IgD-negative memory B cell (primary cell): ENCODE data around the gene C1orf232. TPM values are rescaled to one million over a fixed set of nuclear protein-coding genes. Genes with fewer than 3 reads are reported as not detected.

Experiments used
- H3K27ac Mint-ChIP-seq, 3 donors: one replicate each; pipeline ENCODE4 v1.8.0; 2020 to 2022; ENCODE audit warnings: mild to moderate bottlenecking in 3 of 3, mixed read lengths in 3 of 3, moderate library complexity in 1 of 3
- H3K27me3 Mint-ChIP-seq: one replicate; pipeline ENCODE4 v1.8.0; 2021; ENCODE audit warnings: mixed read lengths
- H3K36me3 Mint-ChIP-seq: one replicate; pipeline ENCODE4 v1.8.0; 2020; ENCODE audit warnings: mild to moderate bottlenecking, mixed read lengths
- H3K4me1 Mint-ChIP-seq, 3 donors: one replicate each; pipeline ENCODE4 v1.8.0; 2020 to 2022; ENCODE audit warnings: mixed read lengths in 3 of 3, mild to moderate bottlenecking in 1 of 3
- H3K4me3 Mint-ChIP-seq, 4 donors: one replicate each; pipeline ENCODE4 v1.8.0; 2020 to 2022; ENCODE audit warnings: mild to moderate bottlenecking in 4 of 4, mixed read lengths in 4 of 4, moderate library complexity in 3 of 4
- H3K9me3 Mint-ChIP-seq, 3 donors: one replicate each; pipeline ENCODE4 v1.8.0; 2020 to 2021; ENCODE audit warnings: mixed read lengths in 3 of 3, mild to moderate bottlenecking in 1 of 3
- polyA plus RNA-seq: library from polyadenylated mRNA; unstranded; fragments of 300-500 nt; fragmentation: Illumina TruSeq; gene quantifications from one replicate; pipeline ENCODE4 v1.2.3, GENCODE V29; 2021

C1orf232 gene
- polyA plus RNA-seq, 1 donor from 2014 or later = not detected

DNA sequence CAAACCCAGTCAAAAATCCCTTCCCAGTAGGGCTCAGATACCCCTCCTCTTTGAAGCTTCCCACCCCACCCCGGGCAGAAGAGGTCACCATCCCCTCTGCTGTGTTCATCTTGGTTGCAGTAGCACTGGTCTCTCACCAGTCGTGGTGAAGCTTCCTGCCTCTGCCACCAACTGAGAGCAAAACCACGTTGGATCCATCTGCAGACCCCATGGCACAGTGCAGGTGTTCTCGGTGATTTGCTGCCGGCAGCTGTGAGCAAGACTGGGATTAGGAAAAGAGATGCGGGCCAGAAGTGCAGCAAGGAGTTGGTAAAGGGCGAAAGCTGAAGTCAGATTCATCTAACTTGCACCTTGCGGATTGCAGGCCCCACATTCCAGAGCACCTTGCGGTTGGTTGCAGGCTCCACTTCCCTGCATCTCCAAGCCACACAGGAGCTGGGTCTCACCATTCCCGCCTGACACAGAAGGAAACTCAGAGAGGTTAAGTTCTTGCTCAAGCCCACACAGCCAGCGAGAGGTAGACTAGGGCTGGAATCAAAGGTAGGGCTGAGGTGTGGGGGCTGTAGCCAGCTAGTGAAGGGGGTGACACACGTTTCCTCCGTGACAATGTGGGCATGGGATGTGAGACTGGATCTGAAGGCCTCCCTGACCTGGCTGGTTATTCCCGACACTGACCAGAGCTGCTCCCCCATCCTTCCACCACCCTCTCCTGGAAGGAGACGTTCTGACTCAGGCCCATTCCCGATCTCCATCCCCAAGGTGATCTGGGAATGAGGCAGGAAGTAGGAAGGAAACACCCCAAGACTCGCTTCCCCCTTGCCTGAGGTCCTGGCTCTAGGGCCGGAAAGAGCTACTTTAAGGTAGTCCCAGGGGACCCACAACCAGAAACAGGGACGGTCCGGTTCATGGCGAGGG, 13.1 kb downstream of the C1orf232 start:
- H3K4me3 Mint-ChIP-seq = peak overlapping the region in 1 of 4 donors; percentile 58
- no peaks in the 10 kb centered on the region for H3K9me3 Mint-ChIP-seq
- H3K27ac Mint-ChIP-seq = no peak overlapping the region
- peaks cover 33% of the 10 kb centered on the region for H3K27me3 Mint-ChIP-seq
- peaks cover 2% of the 10 kb centered on the region for H3K36me3 Mint-ChIP-seq
- H3K4me1 Mint-ChIP-seq = no peaks in the 10 kb centered on the region

GRCh38 chr1:26154750-26155149, 14.0 kb downstream of the C1orf232 start:
- H3K27ac Mint-ChIP-seq = no peak overlapping the region
- no peak overlapping the region for H3K4me3 Mint-ChIP-seq
- H3K4me1 Mint-ChIP-seq = no peaks in the 10 kb centered on the region
- H3K36me3 Mint-ChIP-seq = peaks cover 2% of the 10 kb centered on the region
- no peaks in the 10 kb centered on the region for H3K9me3 Mint-ChIP-seq
- peaks cover 30% of the 10 kb centered on the region for H3K27me3 Mint-ChIP-seq

DNA sequence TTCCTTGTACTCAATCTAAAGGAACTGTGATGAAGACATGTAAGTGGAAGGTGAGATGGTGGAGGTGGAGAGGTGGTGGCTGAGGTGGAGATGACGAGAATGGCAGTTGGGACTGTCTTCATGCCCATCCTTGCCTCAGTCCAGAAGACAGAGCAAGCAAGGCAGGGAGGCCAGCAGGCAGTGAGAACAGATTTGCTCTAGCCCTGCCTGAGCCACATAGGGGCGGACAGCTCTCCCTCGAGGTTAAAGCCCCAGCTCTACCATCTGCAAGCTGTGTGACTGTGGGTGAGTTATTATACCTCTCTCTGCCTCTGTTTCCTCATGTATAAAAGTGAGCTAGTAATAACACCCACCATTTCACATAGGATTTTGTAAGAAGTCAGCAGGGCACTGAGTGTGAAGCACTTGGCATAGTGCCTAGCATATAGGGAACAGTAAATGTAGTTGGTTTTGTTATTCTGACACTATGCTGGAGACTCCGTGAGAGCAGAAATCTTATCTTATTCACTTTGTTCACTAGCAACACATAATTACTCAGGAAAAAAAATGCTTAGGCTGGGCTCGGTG, 14.7 kb downstream of the C1orf232 start:
- no peaks in the 10 kb centered on the region for H3K4me1 Mint-ChIP-seq
- H3K9me3 Mint-ChIP-seq = no peaks in the 10 kb centered on the region
- peaks cover 29% of the 10 kb centered on the region for H3K27me3 Mint-ChIP-seq
- H3K4me3 Mint-ChIP-seq = peak overlapping the region in 1 of 4 donors; percentile 10
- H3K36me3 Mint-ChIP-seq = peaks cover 2% of the 10 kb centered on the region
- H3K27ac Mint-ChIP-seq = peak overlapping the region in 1 of 3 donors; percentile 59

- no peaks in the 10 kb centered on the region for H3K36me3 Mint-ChIP-seq
- H3K4me1 Mint-ChIP-seq = peaks cover 2 to 5% (median 3%) of the 10 kb centered on the region in 3 donors
- peaks cover 21% of the 10 kb centered on the region for H3K27me3 Mint-ChIP-seq
- H3K9me3 Mint-ChIP-seq = no peaks in the 10 kb centered on the region
- H3K27ac Mint-ChIP-seq = no peak overlapping the region
- no peak overlapping the region for H3K4me3 Mint-ChIP-seq
These were observed 19.9 kb downstream of the C1orf232 start for GRCh38 chr1:26148887-26149286.

DNA sequence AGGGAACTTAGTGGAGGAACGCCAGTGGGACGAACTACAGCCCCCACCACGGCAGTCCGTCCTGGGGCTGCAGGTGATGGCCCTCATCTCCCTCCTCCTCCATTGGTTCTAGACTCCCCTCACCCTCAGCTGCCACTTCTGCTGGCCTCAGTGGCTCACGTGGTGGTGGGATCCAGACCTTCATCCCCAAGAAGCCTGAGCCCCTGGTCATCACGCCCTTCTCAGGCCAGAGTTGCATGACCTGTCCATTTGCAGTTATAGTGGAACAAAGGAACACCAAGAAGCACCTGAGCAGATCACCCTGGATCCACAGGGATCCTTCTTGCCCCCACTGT, 22.8 kb downstream of the C1orf232 start:
- H3K4me3 Mint-ChIP-seq = no peak overlapping the region
- peaks cover 20% of the 10 kb centered on the region for H3K27me3 Mint-ChIP-seq
- H3K4me1 Mint-ChIP-seq = peaks cover 2 to 5% (median 3%) of the 10 kb centered on the region in 3 donors
- no peaks in the 10 kb centered on the region for H3K36me3 Mint-ChIP-seq
- H3K27ac Mint-ChIP-seq = no peak overlapping the region
- no peaks in the 10 kb centered on the region for H3K9me3 Mint-ChIP-seq

- Mint-ChIP-seq H3K9me3 (no peaks in the 10 kb centered on the region), H3K4me1 (peaks cover 2 to 5% (median 3%) of the 10 kb centered on the region in 3 donors), H3K27me3 (peaks cover 20% of the 10 kb centered on the region), H3K4me3 (peak overlapping the region in 1 of 4 donors; percentile 58), H3K27ac (no peak overlapping the region), H3K36me3 (no peaks in the 10 kb centered on the region)
These were observed 23.5 kb downstream of the C1orf232 start for GRCh38 chr1:26145041-26145959.

- Mint-ChIP-seq H3K9me3 (no peaks in the 10 kb centered on the region), H3K36me3 (no peaks in the 10 kb centered on the region), H3K4me1 (peaks cover 2 to 5% (median 3%) of the 10 kb centered on the region in 3 donors), H3K4me3 (no peak overlapping the region), H3K27me3 (peaks cover 8% of the 10 kb centered on the region), H3K27ac (no peak overlapping the region)
These were observed 26.6 kb downstream of the C1orf232 start for GRCh38 chr1:26142159-26142558.

DNA sequence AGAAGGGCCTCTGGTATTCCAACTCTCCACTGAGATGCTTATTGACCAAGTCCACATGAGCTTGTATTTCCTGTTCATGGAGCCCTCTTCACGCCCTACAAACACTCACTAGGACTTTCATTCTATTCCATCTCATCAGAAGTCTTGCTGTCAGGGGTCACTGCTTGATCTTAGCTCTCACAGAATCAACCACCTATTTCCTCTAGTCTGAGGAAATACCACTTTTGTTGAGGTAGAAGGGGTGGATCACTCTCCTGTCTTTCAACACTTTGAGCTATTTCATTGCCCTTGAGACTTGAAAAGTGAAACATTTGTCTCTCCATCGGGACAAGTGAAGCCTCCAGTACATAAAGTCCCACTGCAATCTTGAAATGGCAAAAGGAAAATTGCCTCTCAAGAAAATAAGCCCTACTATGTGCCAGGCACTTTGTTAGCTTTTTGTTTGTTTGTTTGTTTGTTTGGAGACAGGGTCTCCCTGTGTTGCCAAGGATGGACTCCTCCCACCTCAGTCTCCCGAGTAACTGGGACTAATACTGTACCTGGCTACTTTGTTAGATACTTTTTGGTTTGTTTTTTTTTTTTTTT, 29.7 kb downstream of the C1orf232 start:
- no peak overlapping the region for H3K27ac Mint-ChIP-seq
- no peaks in the 10 kb centered on the region for H3K4me1 Mint-ChIP-seq
- no peaks in the 10 kb centered on the region for H3K9me3 Mint-ChIP-seq
- H3K4me3 Mint-ChIP-seq = no peak overlapping the region
- H3K36me3 Mint-ChIP-seq = no peaks in the 10 kb centered on the region
- H3K27me3 Mint-ChIP-seq = no peaks in the 10 kb centered on the region

DNA sequence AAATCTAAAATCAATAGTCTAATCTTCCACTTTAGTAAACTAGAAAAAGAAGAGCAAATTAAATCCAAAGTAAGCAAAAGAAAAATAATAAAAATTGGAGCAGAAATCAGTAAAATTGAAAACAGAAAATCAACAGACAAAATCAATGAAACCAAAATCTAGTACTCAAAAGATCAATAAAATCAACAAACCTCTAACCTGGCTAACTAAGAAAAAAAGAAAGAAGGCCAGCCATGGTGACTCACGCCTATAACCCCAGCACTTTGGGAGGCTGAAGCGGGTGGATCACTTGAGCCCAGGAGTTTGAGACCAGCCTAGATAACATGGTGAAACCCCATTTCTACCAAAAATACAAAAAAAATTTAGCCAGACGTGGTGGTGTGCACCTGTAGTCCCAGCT, 34.3 kb downstream of the C1orf232 start:
- H3K36me3 Mint-ChIP-seq = no peaks in the 10 kb centered on the region
- H3K4me1 Mint-ChIP-seq = peaks cover 0 to 2% (median 0%) of the 10 kb centered on the region in 3 donors
- H3K4me3 Mint-ChIP-seq = no peak overlapping the region
- H3K27ac Mint-ChIP-seq = no peak overlapping the region
- H3K9me3 Mint-ChIP-seq = peaks cover 0 to 3% (median 0%) of the 10 kb centered on the region in 3 donors
- H3K27me3 Mint-ChIP-seq = peaks cover 3% of the 10 kb centered on the region

DNA sequence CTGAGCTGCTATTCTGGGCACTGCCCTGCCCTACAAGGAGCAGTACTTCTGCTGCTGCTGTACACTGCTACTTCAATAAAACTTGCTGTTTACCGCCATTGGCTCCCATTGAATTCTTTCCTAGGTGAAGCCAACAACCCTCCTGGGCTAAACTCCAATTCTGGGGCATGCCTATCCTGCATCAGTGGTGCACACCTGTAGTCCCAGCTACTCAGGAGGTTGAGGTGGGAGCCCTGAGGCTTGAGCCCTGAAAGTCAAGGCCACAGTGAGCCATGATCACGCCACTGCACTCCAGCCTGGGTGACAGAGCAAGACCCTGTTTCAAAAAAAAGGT, 36.0 kb downstream of the C1orf232 start:
- H3K36me3 Mint-ChIP-seq = no peaks in the 10 kb centered on the region
- H3K27me3 Mint-ChIP-seq = peaks cover 5% of the 10 kb centered on the region
- H3K4me1 Mint-ChIP-seq = peaks cover 0 to 2% (median 0%) of the 10 kb centered on the region in 3 donors
- H3K27ac Mint-ChIP-seq = peak overlapping the region in 1 of 3 donors; percentile 57
- peaks cover 0 to 3% (median 0%) of the 10 kb centered on the region in 3 donors for H3K9me3 Mint-ChIP-seq
- no peak overlapping the region for H3K4me3 Mint-ChIP-seq

- H3K4me3 Mint-ChIP-seq = no peak overlapping the region
- H3K36me3 Mint-ChIP-seq = no peaks in the 10 kb centered on the region
- H3K9me3 Mint-ChIP-seq = peaks cover 0 to 3% (median 0%) of the 10 kb centered on the region in 3 donors
- H3K27me3 Mint-ChIP-seq = peaks cover 7% of the 10 kb centered on the region
- no peak overlapping the region for H3K27ac Mint-ChIP-seq
- peaks cover 0 to 2% (median 2%) of the 10 kb centered on the region in 3 donors for H3K4me1 Mint-ChIP-seq
These were observed 36.5 kb downstream of the C1orf232 start for GRCh38 chr1:26132128-26132833.

DNA sequence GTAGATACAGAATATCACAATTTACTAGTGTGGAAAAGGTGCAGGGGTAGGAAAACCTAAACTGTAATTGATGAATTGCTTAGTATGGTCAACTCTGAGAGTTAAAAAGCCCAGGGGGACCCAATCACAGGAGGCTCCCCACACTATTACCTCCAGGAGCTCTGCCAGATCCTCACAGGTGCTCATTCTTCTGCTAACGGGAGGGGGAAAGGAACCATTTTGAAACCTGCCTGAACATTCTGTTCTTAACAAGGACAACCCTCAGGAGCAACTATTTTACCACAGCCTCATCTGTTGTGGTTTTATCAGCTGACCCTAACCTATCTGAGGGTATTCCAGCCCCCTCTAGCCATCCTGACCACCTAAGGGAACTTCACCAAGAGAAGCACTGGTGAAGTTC, 38.1 kb downstream of the C1orf232 start:
- Mint-ChIP-seq H3K9me3 (peaks cover 0 to 3% (median 0%) of the 10 kb centered on the region in 3 donors), H3K4me3 (no peak overlapping the region), H3K4me1 (peaks cover 7 to 9% (median 8%) of the 10 kb centered on the region in 3 donors), H3K27me3 (peaks cover 7% of the 10 kb centered on the region), H3K27ac (no peak overlapping the region), H3K36me3 (no peaks in the 10 kb centered on the region)

DNA sequence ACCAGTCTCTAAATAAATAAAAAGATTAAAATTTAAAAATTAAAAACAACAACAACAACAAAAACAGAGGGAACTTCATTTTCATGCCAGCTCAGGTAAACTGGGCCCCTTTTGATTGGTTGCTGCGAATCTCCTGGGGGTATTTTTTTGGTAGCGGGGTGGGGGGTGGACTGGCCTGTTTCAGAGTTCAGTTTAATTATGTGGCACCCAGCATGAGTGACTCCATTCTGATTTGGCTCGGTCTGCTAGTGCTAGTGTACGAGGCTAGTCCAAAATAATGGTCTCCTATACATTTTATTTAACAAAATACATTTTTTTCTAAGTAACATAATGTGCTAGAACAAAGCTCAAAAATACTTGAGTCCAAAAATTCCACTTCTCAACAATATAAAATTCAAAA, 39.0 kb downstream of the C1orf232 start:
- Mint-ChIP-seq H3K27me3 (peaks cover 7% of the 10 kb centered on the region), H3K4me1 (peaks cover 7 to 9% (median 8%) of the 10 kb centered on the region in 3 donors), H3K4me3 (no peak overlapping the region), H3K9me3 (peaks cover 0 to 3% (median 0%) of the 10 kb centered on the region in 3 donors), H3K27ac (no peak overlapping the region), H3K36me3 (no peaks in the 10 kb centered on the region)
